ENCODE measurements around the gene SLC30A2.

The SLC30A2 gene

DNA sequence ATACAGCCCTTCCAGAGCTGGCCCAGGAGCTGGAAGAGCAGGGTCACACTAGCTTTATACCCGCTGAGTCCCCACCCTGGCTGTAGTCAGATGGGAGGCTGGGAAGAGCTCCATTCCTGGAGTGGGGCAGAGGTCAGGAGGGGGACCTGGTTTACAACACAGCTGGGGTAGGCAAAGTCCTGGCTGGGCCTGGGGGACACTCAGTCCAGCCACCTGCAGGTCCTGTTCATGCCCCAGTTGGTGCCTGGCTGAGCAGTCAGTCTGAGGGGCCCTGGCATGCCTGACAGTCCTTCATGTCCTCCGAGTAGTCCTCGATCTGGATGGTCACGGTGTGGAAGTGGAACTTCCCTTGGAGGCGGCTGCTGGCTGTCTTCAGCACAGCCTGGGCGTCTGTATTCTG is 7.0 kb downstream of the SLC30A2 start:
- Histone ChIP-seq H3K79me2 (ENCODE audit: insufficient read depth, low read length) (no peaks in the 10 kb centered on the region), H3F3A (ENCODE audit: insufficient read depth, low read length) (no peaks in the 10 kb centered on the region), H3K9me3 (ENCODE audit: low read length) (no peaks in the 10 kb centered on the region), H3K9me2 (ENCODE audit: low read depth, low read length) (no peaks in the 10 kb centered on the region), H3K36me3 (ENCODE audit: insufficient read depth, low read length) (no peaks in the 10 kb centered on the region), H3K27ac (ENCODE audit: low read depth, low read length, poor library complexity, severe bottlenecking) (no peak overlapping the region), H3K4me1 (ENCODE audit: insufficient read depth, low read length, severe bottlenecking) (peaks cover 6% of the 10 kb centered on the region), H3K27me3 (ENCODE audit: insufficient read depth, low read length) (0 out of 2 replicates have a peak, but pooled peaks cover 7% of the 10 kb centered on the region), H2AFZ (ENCODE audit: low read length) (no peak overlapping the region), H3K4me3 (ENCODE audit: low read depth, low read length, poor library complexity, severe bottlenecking) (no peak overlapping the region), H3K4me2 (ENCODE audit: low read length) (no peak overlapping the region), H4K20me1 (ENCODE audit: insufficient read depth, low read length) (no peaks in the 10 kb centered on the region), H3K9ac (ENCODE audit: low read length) (no peak overlapping the region)
- TF ChIP-seq, protein P1, sequence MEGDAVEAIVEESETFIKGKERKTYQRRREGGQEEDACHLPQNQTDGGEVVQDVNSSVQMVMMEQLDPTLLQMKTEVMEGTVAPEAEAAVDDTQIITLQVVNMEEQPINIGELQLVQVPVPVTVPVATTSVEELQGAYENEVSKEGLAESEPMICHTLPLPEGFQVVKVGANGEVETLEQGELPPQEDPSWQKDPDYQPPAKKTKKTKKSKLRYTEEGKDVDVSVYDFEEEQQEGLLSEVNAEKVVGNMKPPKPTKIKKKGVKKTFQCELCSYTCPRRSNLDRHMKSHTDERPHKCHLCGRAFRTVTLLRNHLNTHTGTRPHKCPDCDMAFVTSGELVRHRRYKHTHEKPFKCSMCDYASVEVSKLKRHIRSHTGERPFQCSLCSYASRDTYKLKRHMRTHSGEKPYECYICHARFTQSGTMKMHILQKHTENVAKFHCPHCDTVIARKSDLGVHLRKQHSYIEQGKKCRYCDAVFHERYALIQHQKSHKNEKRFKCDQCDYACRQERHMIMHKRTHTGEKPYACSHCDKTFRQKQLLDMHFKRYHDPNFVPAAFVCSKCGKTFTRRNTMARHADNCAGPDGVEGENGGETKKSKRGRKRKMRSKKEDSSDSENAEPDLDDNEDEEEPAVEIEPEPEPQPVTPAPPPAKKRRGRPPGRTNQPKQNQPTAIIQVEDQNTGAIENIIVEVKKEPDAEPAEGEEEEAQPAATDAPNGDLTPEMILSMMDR (IDR thresholded peaks at IDR 0.05; ENCODE audit: low read length), result no peak
- TF ChIP-seq EZH2 (IDR thresholded peaks at IDR 0.05; ENCODE audit: borderline replicate concordance, low read length), result no peak

- Histone ChIP-seq H3K27me3 (ENCODE audit: insufficient read depth, low read length) (0 out of 2 replicates have a peak, but pooled peaks cover 5% of the 10 kb centered on the region), H3F3A (ENCODE audit: insufficient read depth, low read length) (no peaks in the 10 kb centered on the region), H3K36me3 (ENCODE audit: insufficient read depth, low read length) (no peaks in the 10 kb centered on the region), H3K9me3 (ENCODE audit: low read length) (no peaks in the 10 kb centered on the region), H3K4me3 (ENCODE audit: low read depth, low read length, poor library complexity, severe bottlenecking) (no peak overlapping the region), H4K20me1 (ENCODE audit: insufficient read depth, low read length) (no peaks in the 10 kb centered on the region), H3K27ac (ENCODE audit: low read depth, low read length, poor library complexity, severe bottlenecking) (no peak overlapping the region), H3K4me2 (ENCODE audit: low read length) (no peak overlapping the region), H3K79me2 (ENCODE audit: insufficient read depth, low read length) (no peaks in the 10 kb centered on the region), H3K9ac (ENCODE audit: low read length) (no peak overlapping the region), H3K9me2 (ENCODE audit: low read depth, low read length) (no peaks in the 10 kb centered on the region), H2AFZ (ENCODE audit: low read length) (no peak overlapping the region), H3K4me1 (ENCODE audit: insufficient read depth, low read length, severe bottlenecking) (peaks cover 6% of the 10 kb centered on the region)
- TF ChIP-seq, protein P1 (IDR thresholded peaks at IDR 0.05; ENCODE audit: low read length), result no peak
- no peak for TF ChIP-seq EZH2 (IDR thresholded peaks at IDR 0.05; ENCODE audit: borderline replicate concordance, low read length)
These were observed 7.4 kb downstream of the SLC30A2 start for GRCh38 chr1:26038477-26038876.

DNA sequence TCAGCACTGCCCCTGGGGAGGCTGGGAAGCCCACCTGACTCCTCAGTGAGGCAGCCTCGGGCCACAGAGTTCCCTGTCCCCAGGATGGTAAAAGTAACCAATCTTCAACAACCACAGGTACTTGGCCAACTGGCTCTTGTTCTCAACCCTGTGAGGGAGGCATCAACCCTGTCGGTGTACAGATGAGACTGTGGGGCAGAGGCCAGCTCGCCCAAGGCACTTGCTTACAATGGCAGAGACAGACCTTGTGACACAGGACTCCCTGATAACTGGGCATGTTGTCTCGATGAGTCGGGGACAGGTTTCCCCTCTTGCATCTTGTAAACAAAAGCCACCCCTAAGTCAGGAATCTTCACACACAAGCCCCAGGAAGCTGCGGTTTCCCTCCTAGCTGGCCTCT is 8.0 kb downstream of the SLC30A2 start:
- Histone ChIP-seq H3K27me3 (ENCODE audit: insufficient read depth, low read length) (no peaks in the 10 kb centered on the region), H3K4me1 (ENCODE audit: insufficient read depth, low read length, severe bottlenecking) (peaks cover 6% of the 10 kb centered on the region), H2AFZ (ENCODE audit: low read length) (no peak overlapping the region), H3K9me2 (ENCODE audit: low read depth, low read length) (no peaks in the 10 kb centered on the region), H3K79me2 (ENCODE audit: insufficient read depth, low read length) (no peaks in the 10 kb centered on the region), H4K20me1 (ENCODE audit: insufficient read depth, low read length) (no peaks in the 10 kb centered on the region), H3K4me2 (ENCODE audit: low read length) (no peak overlapping the region), H3K36me3 (ENCODE audit: insufficient read depth, low read length) (no peaks in the 10 kb centered on the region), H3K4me3 (ENCODE audit: low read depth, low read length, poor library complexity, severe bottlenecking) (no peak overlapping the region), H3K9me3 (ENCODE audit: low read length) (no peaks in the 10 kb centered on the region), H3K9ac (ENCODE audit: low read length) (no peak overlapping the region), H3F3A (ENCODE audit: insufficient read depth, low read length) (no peaks in the 10 kb centered on the region), H3K27ac (ENCODE audit: low read depth, low read length, poor library complexity, severe bottlenecking) (no peak overlapping the region)
- TF ChIP-seq EZH2 (IDR thresholded peaks at IDR 0.05; ENCODE audit: borderline replicate concordance, low read length), result no peak
- TF ChIP-seq, protein P1 (IDR thresholded peaks at IDR 0.05; ENCODE audit: low read length), result no peak

Data from OCI-LY1 (cell line).